ENCODE measurements around the gene HIVEP1.

DNA sequence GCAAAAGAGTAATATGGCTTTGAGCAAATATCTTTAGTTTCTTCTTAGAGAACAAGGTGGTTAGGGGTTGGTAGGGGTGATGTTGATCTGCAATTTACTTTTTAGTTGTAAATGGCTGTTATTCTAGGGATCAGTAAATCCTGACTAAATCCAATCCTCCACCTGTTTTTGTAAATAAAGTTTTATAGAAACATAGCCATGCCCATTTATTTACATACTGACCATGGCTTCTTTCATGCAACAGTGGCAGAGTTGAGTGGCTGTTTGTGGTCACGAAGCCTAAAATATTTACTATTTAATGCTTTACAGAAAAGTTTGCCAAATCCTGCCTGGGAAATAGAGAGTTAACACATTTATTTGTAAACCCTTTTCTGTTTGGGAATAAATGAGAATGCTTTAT, 14.7 kb downstream of the HIVEP1 start:
- TF ChIP-seq CTCF (IDR thresholded peaks at IDR 0.05), result no peak
- no peak for TF ChIP-seq POLR2A (IDR thresholded peaks at IDR 0.05)

All from Peyer's patch (tissue), 4 donors.